Posterior cingulate gyrus (tissue), 11 donors: ENCODE data around the gene TRIM42.

Experiments
- DNase-seq, 10 donors: peaks; one replicate each; pipeline versions ENCODE4 v3.0.0 to v3.0.0-alpha.2; 2020 to 2021; ENCODE audit warnings: mixed read lengths in 3 of 10
- intact Hi-C: fragments of 100-400 bp; cut with DNase I; formaldehyde crosslinking; loops from one replicate; pipeline ENCODE4 v1.15.1; 2023

The TRIM42 gene

DNA sequence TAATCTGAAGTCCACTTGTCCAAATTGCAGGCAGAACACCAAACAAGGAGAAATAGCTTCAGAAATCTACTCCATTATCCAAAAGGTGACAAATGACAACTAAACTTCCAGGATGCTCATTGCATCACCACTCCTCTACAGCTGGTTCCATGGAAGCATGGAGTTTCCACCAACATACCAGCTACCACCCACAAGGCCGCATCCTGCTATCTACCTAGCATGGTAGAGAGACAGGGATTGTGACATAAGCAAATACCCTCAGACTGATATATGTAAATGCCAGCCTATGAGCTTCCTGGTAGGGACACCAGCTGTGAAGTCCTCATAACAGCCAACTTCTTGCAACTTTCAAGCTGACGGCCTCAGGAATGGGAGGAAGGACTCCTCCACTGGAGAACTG is at the start of gene TRIM42:
TSS of gene TRIM42 (plus strand) at position 301 of the 400 bp plus-strand sequence. CDS start 166 bp downstream, outside the sequence.
- intact Hi-C loops: no loop called here
- DNase-seq: no peak

DNA sequence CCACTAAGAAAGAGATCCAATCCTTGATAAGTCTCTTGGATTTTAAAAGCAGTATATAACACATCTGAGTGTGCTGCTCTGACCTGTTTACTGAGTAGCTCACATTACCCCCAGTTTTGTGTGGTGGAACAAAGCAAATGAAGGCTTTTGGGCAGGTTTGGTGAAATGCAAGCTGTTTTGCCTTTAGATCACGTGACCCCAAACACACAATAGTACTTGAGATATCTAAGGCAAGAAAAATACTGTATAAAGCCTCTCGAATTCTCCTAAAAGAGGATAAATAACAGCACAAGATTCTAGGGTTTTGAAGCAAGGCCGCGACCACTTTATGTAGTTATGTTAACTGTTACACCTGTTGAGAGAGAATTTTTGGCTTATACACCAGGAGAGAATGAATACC is 49.3 kb upstream of the TRIM42 start:
- intact Hi-C loops: no loop called here
- no peak for DNase-seq

DNA sequence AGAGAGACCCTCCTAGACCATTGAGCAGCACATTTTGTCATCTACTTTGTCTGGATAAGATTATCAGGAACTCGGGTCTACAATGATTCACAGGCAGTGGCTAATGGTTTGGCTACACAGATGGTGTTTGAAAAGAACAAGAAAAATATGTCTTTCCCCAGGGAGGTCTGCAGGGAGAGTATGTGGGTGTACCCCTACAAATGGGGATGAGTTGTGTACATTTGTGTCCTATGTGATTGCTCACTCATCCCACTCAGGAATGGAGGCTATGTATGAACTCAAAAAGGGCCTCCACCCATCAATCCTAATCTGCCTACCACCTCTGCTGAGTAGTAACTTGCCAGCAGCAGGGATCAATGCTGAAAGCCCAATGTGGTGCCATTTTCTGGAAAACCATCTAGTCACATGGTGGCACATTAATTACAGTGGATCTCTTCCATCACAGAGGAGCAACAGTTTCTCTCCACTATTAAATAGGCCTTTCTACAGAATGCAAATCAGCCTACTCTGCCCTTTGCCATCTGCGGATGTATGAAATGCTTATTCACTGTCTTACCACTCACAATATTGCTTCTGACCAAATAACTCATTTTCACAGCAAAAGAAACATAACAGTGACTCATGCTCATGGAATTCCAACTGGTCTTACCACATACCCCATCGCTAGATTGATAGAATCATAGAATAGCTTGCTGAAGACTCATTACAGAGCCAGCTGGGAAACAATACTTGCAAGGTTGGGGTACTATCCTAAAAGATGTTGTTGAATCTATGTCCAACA is 48.3 kb upstream of the TRIM42 start:
- intact Hi-C loops: no loop called here
- DNase-seq: no peak

GRCh38 chr3:140630366-140630765 is 47.5 kb upstream of the TRIM42 start:
- intact Hi-C loops: no loop called here

DNA sequence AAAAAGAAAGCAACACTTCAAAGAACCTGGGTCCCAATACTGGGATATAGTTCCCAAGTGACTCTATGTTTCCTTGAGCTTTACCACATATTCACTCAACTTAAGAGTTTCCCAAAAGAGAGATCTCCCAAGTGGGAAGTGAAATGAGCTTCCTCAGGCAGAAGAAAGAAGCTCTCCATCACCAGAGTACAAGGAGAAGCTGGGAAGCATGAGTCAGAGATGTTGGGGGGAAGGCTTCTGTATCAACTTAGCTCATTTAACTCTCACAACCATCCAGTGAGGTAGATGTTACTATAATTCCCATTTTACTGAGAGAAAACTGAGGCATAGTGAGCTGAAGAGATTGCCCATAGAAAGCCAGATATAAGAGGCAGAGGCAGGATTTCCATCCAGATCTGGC is 47.0 kb upstream of the TRIM42 start:
- intact Hi-C loops: no loop called here
- no peak for DNase-seq

More at GRCh38 chr3:140630366-140630765, 47.5 kb upstream of the TRIM42 start:
- no peak for DNase-seq

- no peak for DNase-seq
- intact Hi-C loops: no loop called here
Measured at GRCh38 chr3:140635276-140635675, 42.6 kb upstream of the TRIM42 start.

- no peak for DNase-seq
- intact Hi-C loops: no loop called here
Measured at GRCh38 chr3:140636406-140637138, 41.3 kb upstream of the TRIM42 start.

GRCh38 chr3:140651287-140651686 is 26.6 kb upstream of the TRIM42 start:
- peak in 2 of 10 donors; percentile 62 to 63 for DNase-seq

GRCh38 chr3:140655678-140656077 is 22.2 kb upstream of the TRIM42 start:
- DNase-seq: no peak
- intact Hi-C loops: no loop called here

More at GRCh38 chr3:140651287-140651686, 26.6 kb upstream of the TRIM42 start:
- intact Hi-C loops: no loop called here

DNA sequence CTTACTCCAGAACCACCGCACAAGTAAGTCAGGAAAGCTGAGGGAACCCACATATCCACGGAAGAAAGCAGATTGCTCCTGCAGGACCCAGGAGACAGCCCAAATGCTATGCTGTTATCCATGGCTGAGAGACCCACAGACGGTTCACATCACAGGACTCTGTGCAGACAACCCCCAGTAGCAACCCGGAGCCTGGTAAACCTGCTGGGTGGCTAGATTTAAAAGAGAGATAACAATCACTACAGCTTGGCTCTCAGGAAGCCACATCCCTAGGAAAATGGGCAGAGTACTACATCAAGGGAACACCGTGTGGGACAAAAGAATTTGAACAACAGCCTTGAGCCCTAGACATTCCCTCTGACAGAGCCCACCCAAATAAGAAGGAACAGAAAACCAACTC is 13.8 kb upstream of the TRIM42 start:
- intact Hi-C loops: no loop called here
- no peak for DNase-seq

DNA sequence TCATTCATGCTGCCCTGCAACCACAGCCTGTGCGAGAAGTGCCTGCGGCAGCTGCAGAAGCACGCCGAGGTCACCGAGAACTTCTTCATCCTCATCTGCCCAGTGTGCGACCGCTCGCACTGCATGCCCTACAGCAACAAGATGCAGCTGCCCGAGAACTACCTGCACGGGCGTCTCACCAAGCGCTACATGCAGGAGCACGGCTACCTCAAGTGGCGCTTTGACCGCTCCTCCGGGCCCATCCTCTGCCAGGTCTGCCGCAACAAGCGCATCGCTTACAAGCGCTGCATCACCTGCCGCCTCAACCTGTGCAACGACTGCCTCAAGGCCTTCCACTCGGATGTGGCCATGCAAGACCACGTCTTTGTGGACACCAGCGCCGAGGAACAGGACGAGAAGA is 4.7 kb downstream of the TRIM42 start:
- peak in 3 of 10 donors; percentile 62 to 65 (median 65) for DNase-seq

DNA sequence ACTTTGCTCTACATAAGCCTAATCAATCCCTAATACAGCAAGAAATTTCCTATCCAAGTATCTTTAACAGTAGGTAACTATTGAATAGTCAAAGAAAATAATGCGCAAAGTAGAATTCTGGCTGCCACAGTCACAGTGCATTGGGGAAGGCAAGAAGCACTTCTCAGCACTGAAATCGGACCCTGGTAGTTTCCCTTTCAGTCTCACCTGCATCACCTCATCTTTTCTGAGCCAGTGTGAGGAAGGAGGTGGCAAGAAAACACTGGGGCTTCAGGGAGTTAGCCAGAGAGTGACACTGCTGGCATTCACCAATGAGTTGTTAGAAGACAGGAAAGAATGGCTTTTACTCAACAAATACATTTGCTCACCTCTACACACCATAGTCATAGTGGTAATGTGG is 8.3 kb downstream of the TRIM42 start:
- DNase-seq: no peak
- intact Hi-C loops: no loop called here

More for the DNA sequence above, 4.7 kb downstream of the TRIM42 start:
- intact Hi-C loops: no loop called here

GRCh38 chr3:140686948-140687347 is 9.1 kb downstream of the TRIM42 start:
- intact Hi-C loops: no loop called here

DNA sequence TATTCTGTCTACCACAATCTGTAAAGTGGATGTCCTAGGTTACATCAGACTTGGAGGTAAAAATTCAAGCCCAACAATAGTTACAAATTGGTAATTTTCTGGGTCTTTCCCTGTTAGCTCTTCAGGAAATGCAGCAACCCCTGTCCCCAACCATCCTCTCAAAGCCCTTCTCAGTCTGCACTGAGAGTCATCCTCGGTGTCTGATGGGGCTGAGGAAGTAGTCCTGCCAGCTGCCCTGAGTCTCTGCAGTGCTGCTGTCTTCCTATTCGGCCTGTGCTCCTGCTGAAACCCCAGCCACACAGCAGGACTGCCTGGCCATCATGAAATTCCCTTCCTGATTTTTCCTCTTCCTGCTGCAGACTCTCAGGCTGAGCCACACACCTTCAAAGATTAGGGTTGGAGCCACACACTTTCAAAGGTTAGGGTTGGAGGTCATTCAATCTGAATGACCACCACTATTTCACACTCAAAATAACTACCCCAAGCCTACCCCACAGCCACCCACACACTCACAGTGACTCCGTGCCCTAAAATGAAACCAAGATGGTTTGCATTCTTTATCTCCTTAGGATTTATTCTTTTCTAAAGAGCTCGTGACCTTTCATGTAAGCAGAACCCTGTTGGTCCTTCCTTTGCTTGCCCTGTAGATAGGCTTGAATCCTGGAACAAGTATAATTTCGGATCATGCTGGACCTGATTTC is 17.6 kb downstream of the TRIM42 start:
- intact Hi-C loops: no loop called here

More at GRCh38 chr3:140686948-140687347, 9.1 kb downstream of the TRIM42 start:
- DNase-seq: no peak

DNA sequence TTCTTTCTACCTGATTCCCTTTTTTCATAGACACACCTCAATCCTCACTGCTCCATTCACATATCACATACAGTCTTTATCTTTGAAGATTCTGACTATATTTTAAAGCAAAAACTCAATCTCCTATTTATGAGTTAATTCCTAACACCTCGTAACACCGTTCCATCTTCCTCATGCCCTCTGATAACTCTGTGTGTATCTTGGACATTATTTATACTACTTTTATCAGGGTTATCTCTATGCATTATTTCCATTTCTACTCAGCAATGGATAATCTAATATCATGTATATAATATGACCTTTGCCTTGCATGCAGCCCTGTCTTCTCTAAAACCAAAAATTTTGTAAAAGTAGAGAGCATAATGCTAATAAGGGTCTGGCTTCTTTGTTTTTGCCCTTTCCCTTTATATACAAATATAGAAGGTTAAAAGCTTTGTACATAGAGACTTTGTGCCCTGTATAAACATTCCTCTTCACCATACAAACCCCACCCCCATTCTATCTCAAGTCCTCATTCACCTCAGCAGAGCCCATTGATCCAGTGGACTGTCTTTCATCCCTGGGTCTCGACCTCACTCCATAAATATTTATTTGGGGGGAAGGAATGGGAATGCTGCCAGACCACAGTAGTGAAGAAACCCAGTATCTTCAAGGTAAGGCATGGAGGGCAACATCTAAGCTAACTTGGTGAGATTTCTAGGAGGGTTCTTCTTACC is 21.8 kb downstream of the TRIM42 start:
- DNase-seq: no peak
- intact Hi-C loops: no loop called here

More for the DNA sequence above, 17.6 kb downstream of the TRIM42 start:
- DNase-seq: no peak

- DNase-seq: no peak
- intact Hi-C loops: no loop called here
Measured at GRCh38 chr3:140702281-140702680, 24.4 kb downstream of the TRIM42 start.

DNA sequence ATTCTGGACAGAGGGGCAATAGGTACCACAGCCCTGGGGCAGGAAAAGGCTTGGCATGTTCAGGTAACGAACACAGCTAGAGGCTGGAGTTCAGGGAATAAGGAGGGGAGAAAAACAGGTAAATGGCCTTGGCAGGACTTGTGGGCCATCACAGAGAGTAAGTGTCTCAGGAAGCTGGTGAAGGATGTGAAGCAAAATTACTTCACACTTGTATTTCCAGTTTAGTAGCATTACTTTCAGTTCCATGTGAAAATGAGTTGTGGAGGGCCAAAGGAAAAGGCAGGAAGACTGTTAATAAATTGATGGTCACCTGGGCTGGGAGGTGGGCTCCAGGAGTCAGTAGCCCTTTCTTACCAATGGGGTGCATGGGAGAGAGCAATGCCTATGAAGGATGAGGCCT is 25.6 kb downstream of the TRIM42 start:
- intact Hi-C loops: no loop called here

GRCh38 chr3:140704733-140705132 is 26.9 kb downstream of the TRIM42 start:
- intact Hi-C loops: no loop called here

More for the DNA sequence above, 25.6 kb downstream of the TRIM42 start:
- no peak for DNase-seq

DNA sequence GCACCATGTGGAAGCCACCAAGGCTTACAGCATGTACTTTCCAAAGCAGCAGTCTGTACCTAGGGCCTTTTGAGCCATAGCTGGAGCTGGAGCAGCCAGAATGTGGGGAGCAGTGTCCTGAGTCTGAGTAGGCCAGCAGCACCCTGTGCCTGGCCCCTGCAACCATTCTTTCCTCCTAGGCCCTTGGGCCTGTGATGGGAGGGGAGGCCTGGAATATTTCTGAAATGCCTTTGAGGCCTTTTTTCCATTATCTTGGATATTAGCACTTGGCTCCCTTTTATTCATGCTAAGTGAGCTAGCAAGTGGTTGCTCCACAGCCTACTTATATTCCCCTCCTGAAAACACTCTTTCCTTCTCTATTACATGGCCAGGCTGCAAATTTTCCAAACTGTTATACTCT is 28.1 kb downstream of the TRIM42 start:
- intact Hi-C loops: no loop called here
- DNase-seq: no peak

More at GRCh38 chr3:140704733-140705132, 26.9 kb downstream of the TRIM42 start:
- DNase-seq: no peak

- no peak for DNase-seq
- intact Hi-C loops: no loop called here
Measured at GRCh38 chr3:140706360-140706759, 28.5 kb downstream of the TRIM42 start.
